K562 (cell line): ENCODE measurements around the gene TXN2. TPM values are rescaled to one million over a fixed set of nuclear protein-coding genes. Genes with fewer than 3 reads are reported as not detected.

Source experiments
- ATF6 ChIP-seq: sonication (generic); formaldehyde crosslinking; IDR thresholded peaks from 2 replicates; pipeline ENCODE4 v1.4.0; 2020; ENCODE audit warnings: mild to moderate bottlenecking, missing genetic modification reagents
- BRD9 ChIP-seq: fragments of 450-650 bp; IDR thresholded peaks from 2 replicates; pipeline ENCODE4 v1.6.1; 2018; ENCODE audit warnings: low read depth; ENCODE audit not compliant: partially characterized antibody
- CBX2 ChIP-seq: fragments of 200-600 bp; sonication (generic); IDR thresholded peaks from one replicate; pipeline ENCODE4 v1.6.1; 2012; ENCODE audit warnings: mild to moderate bottlenecking, low read length, inconsistent platforms; ENCODE audit not compliant: insufficient read depth, poor library complexity, severe bottlenecking
- CBX5 ChIP-seq: IDR thresholded peaks from 2 replicates; pipeline ENCODE4 v1.6.1; 2014; ENCODE audit warnings: low read depth, borderline replicate concordance
- ELF1 ChIP-seq: fragments of 200-800 bp; sonication (Bioruptor generic); IDR thresholded peaks from 2 replicates; pipeline ENCODE4 v1.6.1; 2016; ENCODE audit warnings: missing genetic modification characterization, missing compliant biosample characterization
- ETV6 ChIP-seq, 3 experiments: fragments of 150-350 bp in 1 of 3; sonication (generic) in 1 of 3; formaldehyde crosslinking in 1 of 3; IDR thresholded peaks; 2 replicates each; pipeline versions ENCODE4 v1.6.1 to v1.8.0; 2014 to 2022; ENCODE audit warnings: borderline replicate concordance in 2 of 3, low read depth in 2 of 3, antibody characterized with exemption in 1 of 3, low read length in 1 of 3, mild to moderate bottlenecking in 1 of 3, missing genetic modification reagents in 1 of 3
- EWSR1 ChIP-seq: fragments of 450-650 bp; IDR thresholded peaks from 2 replicates; pipeline ENCODE4 v1.6.1; 2018; ENCODE audit warnings: borderline replicate concordance, mild to moderate bottlenecking, low read depth, moderate library complexity; ENCODE audit not compliant: partially characterized antibody
- FOXO4 ChIP-seq: fragments of 450-650 bp; formaldehyde crosslinking; IDR thresholded peaks from 2 replicates; pipeline ENCODE4 v1.4.0; 2020; ENCODE audit warnings: mild to moderate bottlenecking, moderate library complexity
- HNRNPUL1 ChIP-seq: fragments of 200-400 bp; formaldehyde crosslinking; IDR thresholded peaks from 2 replicates; pipeline ENCODE4 v1.6.1; 2017; ENCODE audit warnings: low read length
- IRF2 ChIP-seq: sonication (generic); formaldehyde crosslinking; IDR thresholded peaks from 2 replicates; pipeline ENCODE4 v1.8.1; 2022; ENCODE audit warnings: mild to moderate bottlenecking, missing genetic modification reagents
- RAD51 ChIP-seq: fragments of 450-650 bp; IDR thresholded peaks from 2 replicates; pipeline ENCODE4 v1.7.1; 2016; ENCODE audit warnings: low read depth, mild to moderate bottlenecking, borderline replicate concordance
- SMARCA5 ChIP-seq: fragments of 450-650 bp; IDR thresholded peaks from 2 replicates; pipeline ENCODE4 v1.6.1; 2016
- ZBTB34 ChIP-seq: fragments of 250-450 bp; sonication (Bioruptor Pico); IDR thresholded peaks from 2 replicates; pipeline ENCODE4 v1.8.0; 2021; ENCODE audit warnings: mild to moderate bottlenecking, moderate library complexity
- ZFP1 ChIP-seq: fragments of 450-650 bp; formaldehyde crosslinking; IDR thresholded peaks from 2 replicates; pipeline ENCODE4 v1.4.0; 2020; ENCODE audit warnings: mild to moderate bottlenecking, mixed read lengths
- ZNF140 ChIP-seq: fragments of 250-450 bp; sonication (Bioruptor Pico); IDR thresholded peaks from 2 replicates; pipeline ENCODE4 v1.8.0; 2021; ENCODE audit warnings: moderate library complexity, mild to moderate bottlenecking, inconsistent platforms
- ZNF511 ChIP-seq: sonication (generic); formaldehyde crosslinking; IDR thresholded peaks from 2 replicates; pipeline ENCODE4 v1.8.0; 2022; ENCODE audit warnings: mild to moderate bottlenecking, missing genetic modification reagents
- ZNF655 ChIP-seq: fragments of 250-450 bp; sonication (Bioruptor Pico); IDR thresholded peaks from 2 replicates; pipeline ENCODE4 v1.5.0; 2021
- polyA plus RNA-seq, 8 experiments: library from polyadenylated mRNA; depleted of rRNA in 4 of 8; stranded (reverse) in 5 of 8; unstranded in 3 of 8; fragments of >200 nt; fragmentation: Nextera tagmentation in 2 of 8; fragmentation: Illumina TruSeq in 1 of 8; extraction: Ambion mirVana in 2 of 8; extraction: Trizol in 1 of 8; gene quantifications; 2 replicates each; pipeline versions ENCODE4 v1.2.1 to v1.2.3, GENCODE V29; 2011 to 2014; ENCODE audit warnings: inconsistent platforms in 1 of 8, missing spikeins in 1 of 8
- total RNA-seq, 7 experiments: library from RNA; depleted of rRNA in 6 of 7; stranded (reverse); fragments of >200 nt in 6 of 7; fragmentation: Illumina TruSeq in 2 of 7; extraction: Trizol in 2 of 7; gene quantifications; 2 replicates each; pipeline versions ENCODE4 v1.2.1 to v1.2.3, GENCODE V29; 2011 to 2021; ENCODE audit warnings: low replicate concordance in 1 of 7

The TXN2 gene
- total and polyA plus RNA-seq, 9 of the 15 experiments (the other 6 are each of a cell fraction or from before 2014, with no cell fraction given), result 48.5 to 399 (median 118) TPM

- TF ChIP-seq ATF6 (CRISPR knock-in tag) (peak; percentile 22; the same call in 1 of the 2 replicates), BRD9 (no peak), ZBTB34 (CRISPR knock-in tag) (peak; percentile 54; the same call in 1 of the 2 replicates), FOXO4 (CRISPR knock-in tag) (no peak), ZNF655 (CRISPR knock-in tag) (no peak), SMARCA5 (no peak), HNRNPUL1 (no peak), CBX5 (no peak), ZNF511 (peak; percentile 99), ZFP1 (CRISPR knock-in tag) (no peak), IRF2 (CRISPR knock-in tag) (no peak), ELF1 (tag) (no peak), RAD51 (peak; percentile 82), ZNF140 (CRISPR knock-in tag) (no peak), CBX2 (no peak), EWSR1 (no peak), ETV6 (IDR thresholded peaks at IDR 0.05; ENCODE audit: borderline replicate concordance in 1 of 2, low read depth in 2 of 2, low read length in 1 of 2) (no peak), ETV6 (CRISPR knock-in tag; IDR thresholded peaks at IDR 0.05; ENCODE audit: borderline replicate concordance) (peak; percentile 78; the same call in 1 of the 2 replicates)
These were observed 25.4 kb upstream of the TXN2 start, which contains the start of gene FOXRED2 (continued) for GRCh38 chr22:36506637-36507517.
